IMR-90 (cell line): ENCODE results near the gene XPC. TPM values are rescaled to one million over a fixed set of nuclear protein-coding genes. Genes with fewer than 3 reads are reported as not detected.
A peak's percentile ranks its signal among the peaks of the same experiment; 100 is the strongest.

Experiments
- ATAC-seq: fragments of 200-7000 bp; cut with Tn5 transposase; 2 replicates; pipeline ENCODE4 v1.9.1; 2020; ENCODE audit warnings: low read depth, mild to moderate bottlenecking, moderate library complexity
- BruUV-seq: library from RNA; stranded (reverse); fragments of 400-500 nt; replicated peaks from 2 replicates; lab custom pipeline; 2021; lab: Mats Ljungman, UMichigan
- CTCF ChIA-PET: fragments of 300-600 bp; formaldehyde crosslinking; extraction: SDS; loops from one replicate; lab custom pipeline; 2021; ENCODE audit warnings: antibody characterized with exemption; lab: Yijun Ruan, JAX
- POLR2A ChIA-PET: fragments of 300-600 bp; sonication (Branson Sonifier 250); formaldehyde crosslinking; loops from one replicate; lab custom pipeline; 2022; ENCODE audit warnings: antibody characterized with exemption; ENCODE audit not compliant: unreplicated experiment; lab: Charles Lee
- DNase-seq: peaks from one replicate; pipeline ENCODE4 v3.0.0; 2013
- H2AFZ ChIP-seq: replicated peaks from 2 replicates; pipeline ENCODE3; 2013; ENCODE audit warnings: low read length, mild to moderate bottlenecking; ENCODE audit not compliant: poor library complexity
- H2AK5ac ChIP-seq: 2 replicates; pipeline ENCODE4 v1.6.1; 2013; ENCODE audit warnings: low read depth, low read length, inconsistent platforms
- H2AK9ac ChIP-seq: replicated peaks from 2 replicates; pipeline ENCODE3; 2013; ENCODE audit warnings: mild to moderate bottlenecking, low read depth, low read length, moderate library complexity; ENCODE audit not compliant: poor library complexity
- H2BK120ac ChIP-seq: 2 replicates; pipeline ENCODE4 v1.6.1; 2013; ENCODE audit warnings: low read depth, low read length, inconsistent platforms
- H2BK15ac ChIP-seq: 3 replicates; pipeline ENCODE4 v1.6.1; 2013; ENCODE audit warnings: low read depth, low read length, inconsistent platforms
- H2BK20ac ChIP-seq: 2 replicates; pipeline ENCODE4 v1.6.1; 2013; ENCODE audit warnings: low read depth, mild to moderate bottlenecking, inconsistent platforms, low read length, moderate library complexity
- H2BK5ac ChIP-seq: 2 replicates; pipeline ENCODE4 v1.6.1; 2013; ENCODE audit warnings: mild to moderate bottlenecking, low read depth, low read length, inconsistent platforms; ENCODE audit not compliant: poor library complexity, severe bottlenecking
- H3K14ac ChIP-seq: replicated peaks from 2 replicates; pipeline ENCODE4 v1.6.1; 2013; ENCODE audit warnings: low read depth, low read length, inconsistent platforms
- H3K18ac ChIP-seq: 2 replicates; pipeline ENCODE4 v1.6.1; 2013; ENCODE audit warnings: low read depth, low read length, control low read depth
- H3K23ac ChIP-seq: 2 replicates; pipeline ENCODE4 v1.6.1; 2013; ENCODE audit warnings: low read depth, low read length, inconsistent platforms
- H3K27ac ChIP-seq: 2 replicates; pipeline ENCODE4 v1.5.1; 2013; ENCODE audit warnings: mild to moderate bottlenecking, control low read depth, low read length; ENCODE audit not compliant: insufficient read depth
- H3K27me3 ChIP-seq: 2 replicates; pipeline ENCODE4 v1.6.1; 2013; ENCODE audit warnings: low read length; ENCODE audit not compliant: control insufficient read depth, insufficient read depth
- H3K36me3 ChIP-seq: 2 replicates; pipeline ENCODE4 v1.6.1; 2013; ENCODE audit warnings: low read length, mixed read lengths; ENCODE audit not compliant: control insufficient read depth, insufficient read depth
- H3K4ac ChIP-seq: 2 replicates; pipeline ENCODE4 v1.6.1; 2013; ENCODE audit warnings: low read depth, low read length, inconsistent platforms
- H3K4me1 ChIP-seq: 2 replicates; pipeline ENCODE4 v1.6.1; 2013; ENCODE audit warnings: low read length, mixed read lengths; ENCODE audit not compliant: control insufficient read depth, insufficient read depth
- H3K4me2 ChIP-seq: 2 replicates; pipeline ENCODE4 v1.6.1; 2013; ENCODE audit warnings: low read depth, mild to moderate bottlenecking, control low read depth, low read length, moderate library complexity
- H3K4me3 ChIP-seq: 2 replicates; pipeline ENCODE4 v1.5.1; 2013; ENCODE audit warnings: low read depth, mild to moderate bottlenecking, control low read depth, low read length, moderate library complexity; ENCODE audit not compliant: insufficient read depth
- H3K56ac ChIP-seq: 2 replicates; pipeline ENCODE4 v1.6.1; 2013; ENCODE audit warnings: low read length, inconsistent platforms; ENCODE audit not compliant: insufficient read depth; ENCODE audit errors: extremely low read depth
- H3K79me1 ChIP-seq, 2 experiments: 2 replicates each; pipeline ENCODE4 v1.6.1; 2013; ENCODE audit warnings: low read length in 2 of 2, inconsistent platforms in 1 of 2, low read depth in 1 of 2
- H3K9ac ChIP-seq: 2 replicates; pipeline ENCODE4 v1.6.1; 2013; ENCODE audit warnings: low read depth, low read length, control low read depth
- H3K9me1 ChIP-seq: 2 replicates; pipeline ENCODE4 v1.6.1; 2013; ENCODE audit warnings: low read length, inconsistent platforms; ENCODE audit not compliant: insufficient read depth
- H3K9me3 ChIP-seq: 2 replicates; pipeline ENCODE4 v1.6.1; 2013; ENCODE audit warnings: low read length; ENCODE audit not compliant: control insufficient read depth, insufficient read depth
- H4K20me1 ChIP-seq: 2 replicates; pipeline ENCODE4 v1.6.1; 2013; ENCODE audit warnings: low read length, inconsistent platforms; ENCODE audit not compliant: insufficient read depth
- H4K5ac ChIP-seq: 2 replicates; pipeline ENCODE4 v1.6.1; 2013; ENCODE audit warnings: mild to moderate bottlenecking, low read depth, low read length, control low read depth
- H4K8ac ChIP-seq, 2 experiments: 2 replicates each; pipeline ENCODE4 v1.6.1; 2013; ENCODE audit warnings: low read depth in 2 of 2, low read length in 2 of 2, control low read depth in 1 of 2, inconsistent platforms in 1 of 2
- H4K91ac ChIP-seq: 2 replicates; pipeline ENCODE4 v1.6.1; 2013; ENCODE audit warnings: low read depth, low read length, inconsistent platforms; ENCODE audit not compliant: insufficient read depth
- MXI1 ChIP-seq: IDR thresholded peaks from 2 replicates; pipeline ENCODE4 v1.6.1; 2012; ENCODE audit warnings: low read depth, mild to moderate bottlenecking, low read length, moderate library complexity, borderline replicate concordance
- POLR2A ChIP-seq: IDR thresholded peaks from 2 replicates; pipeline ENCODE4 v1.6.1; 2012; ENCODE audit warnings: mild to moderate bottlenecking, low read depth, low read length
- RFX5 ChIP-seq: IDR thresholded peaks from 2 replicates; pipeline ENCODE4 v1.8.0; 2012; ENCODE audit warnings: low read depth, mild to moderate bottlenecking, low read length, moderate library complexity
- USF2 ChIP-seq: fragments of 150-350 bp; IDR thresholded peaks from 2 replicates; pipeline ENCODE4 v1.6.1; 2017; ENCODE audit warnings: mild to moderate bottlenecking, antibody characterized with exemption, low read length, low read depth
- WGBS, 2 experiments: methylation state at CpG; one replicate each; pipeline versions ENCODE4 v1.1.5 to v1.1.7; 2013; ENCODE audit warnings: missing lambda C conversion rate in 2 of 2; ENCODE audit not compliant: insufficient read length in 1 of 2; ENCODE audit errors: extremely low coverage in 2 of 2; 5-methylcytosine and 5-hydroxymethylcytosine counted together
- dilution Hi-C: fragments of 300-500 bp; cut with HindIII; formaldehyde crosslinking; loops from one replicate; pipeline ENCODE4 v1.14.3; 2018; ENCODE audit warnings: low sequenced_read_pairs; ENCODE audit not compliant: unreplicated experiment
- in situ Hi-C: fragments of 300-500 bp; cut with MboI; formaldehyde crosslinking; loops from 3 replicates; pipeline ENCODE4 v1.14.3; 2019; ENCODE audit warnings: low sequenced_read_pairs, inconsistent platforms, mixed read lengths
- intact Hi-C: fragments of 100-400 bp; cut with micrococcal nuclease; formaldehyde crosslinking; loops from 2 replicates; pipeline ENCODE4 v1.10.0; 2022
- polyA plus RNA-seq, 3 experiments: library from polyadenylated mRNA; depleted of rRNA; stranded (reverse); fragments of >200 nt; gene quantifications; 2 replicates each; pipeline ENCODE4 v1.2.3, GENCODE V29; 2012; ENCODE audit warnings: low replicate concordance in 1 of 3
- total RNA-seq: library from RNA; depleted of rRNA; stranded (reverse); fragments of >200 nt; gene quantifications from 2 replicates; pipeline ENCODE4 v1.2.3, GENCODE V29; 2012

The XPC gene
- total and polyA plus RNA-seq, 2 of the 4 experiments (the other 2 are of a cell fraction) = 30.9 to 48.8 TPM

- Histone ChIP-seq H3K4me1 (peaks cover 14% of the 10 kb centered on the region), H3K79me1 (peaks cover 2 to 14% of the 10 kb centered on the region in 2 experiments; a peak in 2 of 4 replicates), H2BK15ac (no peak overlapping the region), H3K9ac (no peak overlapping the region), H2BK120ac (no peak overlapping the region), H3K23ac (no peak overlapping the region), H2AK9ac (peak overlapping the region; percentile 21), H3K27ac (no peak overlapping the region), H2AK5ac (no peak overlapping the region), H3K4ac (no peak overlapping the region), H2BK20ac (no peak overlapping the region), H3K4me2 (no peak overlapping the region), H4K91ac (no peak overlapping the region), H4K8ac (no peak overlapping the region), H3K14ac (no peak overlapping the region), H3K18ac (no peak overlapping the region), H3K9me1 (peaks cover 14% of the 10 kb centered on the region), H3K36me3 (peaks cover 72% of the 10 kb centered on the region), H4K5ac (no peak overlapping the region), H3K9me3 (no peaks in the 10 kb centered on the region), H3K4me3 (no peak overlapping the region), H3K27me3 (no peaks in the 10 kb centered on the region), H4K20me1 (no peaks in the 10 kb centered on the region), H2BK5ac (no peak overlapping the region), H2AFZ (no peak overlapping the region), H3K56ac (no peak overlapping the region)
- POLR2A ChIA-PET = no interaction called here
- DNase-seq = no peak
- WGBS, 2 experiments = 91% methylated on average over 11 of the region's 16 CpGs; no CpG with 5 or more reads in 1 of the 2 experiments
- no TSS peak for BruUV-seq
- no peak for TF ChIP-seq MXI1
- no peak for TF ChIP-seq POLR2A
- no peak for TF ChIP-seq RFX5
- TF ChIP-seq USF2 = no peak
- ATAC-seq = no peak
- CTCF ChIA-PET = no interaction called here
- in situ Hi-C loops = loop anchor here (25.0 kb wide), 1 partner anchor 101 kb away; no protein-coding TSS in a partner anchor
- intact Hi-C loops = no loop called here
- dilution Hi-C loops = no loop called here
Measured at GRCh38 chr3:14138109-14138877, 40.1 kb downstream of the XPC start.
